Naive thymus-derived CD4-positive, alpha-beta T cell (primary cell): ENCODE data around the gene DOCK2. TPM values are rescaled to one million over a fixed set of nuclear protein-coding genes. Genes with fewer than 3 reads are reported as not detected.

ENCODE experiments used
- ATAC-seq: fragments of 150-1000 bp; cut with Tn5 transposase; 2 replicates; pipeline ENCODE4 v1.10.0; 2021; ENCODE audit warnings: mild to moderate bottlenecking, moderate library complexity
- CTCF ChIA-PET: fragments of 350-600 bp; sonication (Branson Sonifier 250); formaldehyde crosslinking; loops from one replicate; lab custom pipeline; 2021; ENCODE audit warnings: antibody characterized with exemption; lab: Charles Lee
- POLR2A ChIA-PET: fragments of 350-600 bp; sonication (Branson Sonifier 250); formaldehyde crosslinking; loops from one replicate; lab custom pipeline; 2021; ENCODE audit warnings: antibody characterized with exemption, inconsistent platforms; lab: Charles Lee
- DNase-seq, 9 donors: peaks; one replicate each; pipeline versions ENCODE4 v3.0.0 to v3.0.0-alpha.2; 2020 to 2022; ENCODE audit warnings: mixed read lengths in 1 of 9
- H3K27ac ChIP-seq: one replicate; pipeline ENCODE4 v1.7.0; 2013; ENCODE audit warnings: mild to moderate bottlenecking, low read depth, low read length, moderate library complexity
- H3K27me3 ChIP-seq, 2 donors: one replicate each; pipeline ENCODE4 v1.7.0; 2013; ENCODE audit warnings: low read length in 2 of 2, mild to moderate bottlenecking in 2 of 2, moderate library complexity in 2 of 2; ENCODE audit not compliant: control insufficient read depth in 2 of 2, insufficient read depth in 2 of 2
- H3K36me3 ChIP-seq, 3 experiments: 1 replicate in 2 of 3; 2 replicates in 1 of 3; pipeline ENCODE4 v1.7.0; 2013; ENCODE audit warnings: low read length in 3 of 3, mild to moderate bottlenecking in 3 of 3, moderate library complexity in 1 of 3; ENCODE audit not compliant: insufficient read depth in 3 of 3, control insufficient read depth in 2 of 3
- H3K4me1 ChIP-seq, 2 donors: one replicate each; pipeline ENCODE4 v1.7.0; 2013; ENCODE audit warnings: low read length in 2 of 2, mild to moderate bottlenecking in 2 of 2, moderate library complexity in 1 of 2; ENCODE audit not compliant: control insufficient read depth in 2 of 2, insufficient read depth in 2 of 2
- H3K4me3 ChIP-seq: 2 replicates; pipeline ENCODE4 v1.7.0; 2013; ENCODE audit warnings: mild to moderate bottlenecking, low read length
- H3K9me3 ChIP-seq, 3 experiments: 1 replicate in 2 of 3; 2 replicates in 1 of 3; pipeline ENCODE4 v1.7.0; 2013; ENCODE audit warnings: low read length in 3 of 3; ENCODE audit not compliant: control insufficient read depth in 2 of 3
- H3K27ac Mint-ChIP-seq, 9 donors: one replicate each; pipeline ENCODE4 v1.8.0; 2020 to 2022; ENCODE audit warnings: mixed read lengths in 9 of 9, mild to moderate bottlenecking in 8 of 9, moderate library complexity in 5 of 9, inconsistent platforms in 2 of 9
- H3K27me3 Mint-ChIP-seq, 5 donors: one replicate each; pipeline ENCODE4 v1.8.0; 2021 to 2022; ENCODE audit warnings: mixed read lengths in 5 of 5, mild to moderate bottlenecking in 1 of 5
- H3K36me3 Mint-ChIP-seq, 5 donors: one replicate each; pipeline ENCODE4 v1.8.0; 2020 to 2022; ENCODE audit warnings: mixed read lengths in 5 of 5, mild to moderate bottlenecking in 3 of 5, inconsistent platforms in 1 of 5
- H3K4me1 Mint-ChIP-seq, 7 donors: one replicate each; pipeline ENCODE4 v1.8.0; 2020 to 2022; ENCODE audit warnings: mixed read lengths in 7 of 7, mild to moderate bottlenecking in 3 of 7, inconsistent platforms in 1 of 7
- H3K4me3 Mint-ChIP-seq, 10 donors: one replicate each; pipeline ENCODE4 v1.8.0; 2020 to 2022; ENCODE audit warnings: mild to moderate bottlenecking in 10 of 10, mixed read lengths in 10 of 10, moderate library complexity in 6 of 10, inconsistent platforms in 2 of 10
- H3K9me3 Mint-ChIP-seq, 11 donors: one replicate each; pipeline ENCODE4 v1.8.0; 2020 to 2022; ENCODE audit warnings: mixed read lengths in 11 of 11, mild to moderate bottlenecking in 4 of 11, inconsistent platforms in 1 of 11, moderate library complexity in 1 of 11
- intact Hi-C, 2 donors: fragments of 100-400 bp; cut with micrococcal nuclease; formaldehyde crosslinking; loops; one replicate each; pipeline ENCODE4 v1.15.1; 2023
- polyA plus RNA-seq, 2 donors: library from polyadenylated mRNA; unstranded; fragments of 300-500 nt; fragmentation: Illumina TruSeq; gene quantifications; one replicate each; pipeline ENCODE4 v1.2.3, GENCODE V29; 2021
- total RNA-seq, 6 experiments: library from RNA in 5 of 6; stranded (reverse) in 5 of 6; gene quantifications; 1 replicate in 5 of 6; 2 replicates in 1 of 6; pipeline ENCODE4 v1.2.3 and lab custom pipeline; 2021 to 2026

The DOCK2 gene
- total and polyA plus RNA-seq, 7 experiments from 2014 or later, result 63.7 to 345 (median 202) TPM

- peaks cover 24 to 74% (median 50%) of the 10 kb centered on the region in 5 donors for H3K36me3 Mint-ChIP-seq
- no peaks in the 10 kb centered on the region for H3K27me3 ChIP-seq
- H3K9me3 ChIP-seq, result no peaks in the 10 kb centered on the region
- H3K36me3 ChIP-seq, result peaks cover 11 to 73% (median 18%) of the 10 kb centered on the region in 3 experiments
- no peak for ATAC-seq
- H3K9me3 Mint-ChIP-seq, result no peaks in the 10 kb centered on the region
- H3K4me1 ChIP-seq, result no peaks in the 10 kb centered on the region
- no peak overlapping the region for H3K4me3 ChIP-seq
- ChIA-PET CTCF (no interaction called here), POLR2A (no interaction called here)
- peak overlapping the region in 1 of 9 donors; percentile 27 for H3K27ac Mint-ChIP-seq
- H3K4me1 Mint-ChIP-seq, result peaks cover 0 to 8% (median 0%) of the 10 kb centered on the region in 7 donors
- intact Hi-C loops, result no loop called here
- no peaks in the 10 kb centered on the region for H3K27me3 Mint-ChIP-seq
- no peak overlapping the region for H3K27ac ChIP-seq
- DNase-seq, result no peak
- no peak overlapping the region for H3K4me3 Mint-ChIP-seq
Measured at GRCh38 chr5:169993485-169993790, 356.4 kb downstream of the DOCK2 start.

GRCh38 chr5:169997798-169998197 is 360.7 kb downstream of the DOCK2 start:
- ATAC-seq, result no peak
- no peak for DNase-seq
- H3K36me3 ChIP-seq, result peaks cover 11 to 72% (median 24%) of the 10 kb centered on the region in 3 experiments
- intact Hi-C loops, result no loop called here
- Mint-ChIP-seq H3K36me3 (peaks cover 33 to 87% (median 63%) of the 10 kb centered on the region in 5 donors), H3K4me1 (peaks cover 0 to 8% (median 0%) of the 10 kb centered on the region in 7 donors), H3K4me3 (no peak overlapping the region), H3K9me3 (no peaks in the 10 kb centered on the region), H3K27me3 (no peaks in the 10 kb centered on the region), H3K27ac (peak overlapping the region in 2 of 9 donors; percentile 6 to 30)
- H3K4me1 ChIP-seq, result no peaks in the 10 kb centered on the region
- POLR2A ChIA-PET, result no interaction called here
- CTCF ChIA-PET, result no interaction called here
- no peak overlapping the region for H3K4me3 ChIP-seq
- H3K27me3 ChIP-seq, result no peaks in the 10 kb centered on the region
- H3K27ac ChIP-seq, result no peak overlapping the region
- H3K9me3 ChIP-seq, result no peaks in the 10 kb centered on the region

- CTCF ChIA-PET, result no interaction called here
- intact Hi-C loops, result no loop called here
- Mint-ChIP-seq H3K27me3 (no peaks in the 10 kb centered on the region), H3K27ac (peak overlapping the region in 1 of 9 donors; percentile 51), H3K4me1 (peaks cover 0 to 1% (median 0%) of the 10 kb centered on the region in 7 donors), H3K4me3 (no peak overlapping the region), H3K9me3 (peaks cover 0 to 2% (median 0%) of the 10 kb centered on the region in 11 donors), H3K36me3 (peaks cover 44 to 84% (median 67%) of the 10 kb centered on the region in 5 donors)
- no peak for ATAC-seq
- Histone ChIP-seq H3K36me3 (peaks cover 11 to 76% (median 24%) of the 10 kb centered on the region in 3 experiments), H3K4me3 (no peak overlapping the region), H3K4me1 (no peaks in the 10 kb centered on the region), H3K27me3 (no peaks in the 10 kb centered on the region), H3K27ac (no peak overlapping the region), H3K9me3 (no peaks in the 10 kb centered on the region)
- DNase-seq, result no peak
- POLR2A ChIA-PET, result no interaction called here
Measured at GRCh38 chr5:169999621-170000020, 362.5 kb downstream of the DOCK2 start.

- H3K27ac Mint-ChIP-seq, result no peak overlapping the region
- peaks cover 0 to 2% (median 0%) of the 10 kb centered on the region in 11 donors for H3K9me3 Mint-ChIP-seq
- no peak for DNase-seq
- peaks cover 42 to 82% (median 67%) of the 10 kb centered on the region in 5 donors for H3K36me3 Mint-ChIP-seq
- Histone ChIP-seq H3K4me1 (no peaks in the 10 kb centered on the region), H3K27ac (no peak overlapping the region), H3K4me3 (no peak overlapping the region), H3K9me3 (no peaks in the 10 kb centered on the region), H3K27me3 (no peaks in the 10 kb centered on the region), H3K36me3 (peaks cover 11 to 70% (median 24%) of the 10 kb centered on the region in 3 experiments)
- H3K4me1 Mint-ChIP-seq, result no peaks in the 10 kb centered on the region
- POLR2A ChIA-PET, result no interaction called here
- intact Hi-C loops, result no loop called here
- no peak for ATAC-seq
- no peaks in the 10 kb centered on the region for H3K27me3 Mint-ChIP-seq
- no peak overlapping the region for H3K4me3 Mint-ChIP-seq
- CTCF ChIA-PET, result no interaction called here
Measured at GRCh38 chr5:170000155-170000554, 363.1 kb downstream of the DOCK2 start.

- Histone ChIP-seq H3K27ac (no peak overlapping the region), H3K4me1 (no peaks in the 10 kb centered on the region), H3K36me3 (peaks cover 0 to 60% (median 0%) of the 10 kb centered on the region in 3 experiments), H3K9me3 (no peaks in the 10 kb centered on the region), H3K27me3 (no peaks in the 10 kb centered on the region), H3K4me3 (no peak overlapping the region)
- ATAC-seq (no peak), DNase-seq (no peak)
- Mint-ChIP-seq H3K27ac (peak overlapping the region in 1 of 9 donors; percentile 64), H3K9me3 (peaks cover 0 to 2% (median 0%) of the 10 kb centered on the region in 11 donors), H3K4me3 (no peak overlapping the region), H3K36me3 (peaks cover 32 to 80% (median 60%) of the 10 kb centered on the region in 5 donors), H3K4me1 (no peaks in the 10 kb centered on the region), H3K27me3 (no peaks in the 10 kb centered on the region)
- CTCF ChIA-PET, result no interaction called here
- intact Hi-C loops, result no loop called here
- POLR2A ChIA-PET, result no interaction called here
Measured at GRCh38 chr5:170006021-170006420, 368.9 kb downstream of the DOCK2 start.

- H3K4me3 ChIP-seq, result no peak overlapping the region
- intact Hi-C loops, result no loop called here
- POLR2A ChIA-PET, result no interaction called here
- no peaks in the 10 kb centered on the region for H3K9me3 ChIP-seq
- no peak for DNase-seq
- H3K36me3 Mint-ChIP-seq, result peaks cover 31 to 79% (median 57%) of the 10 kb centered on the region in 5 donors
- no peaks in the 10 kb centered on the region for H3K27me3 ChIP-seq
- H3K27ac ChIP-seq, result no peak overlapping the region
- peaks cover 0 to 2% (median 0%) of the 10 kb centered on the region in 11 donors for H3K9me3 Mint-ChIP-seq
- CTCF ChIA-PET, result no interaction called here
- peak overlapping the region in 2 of 9 donors; percentile 31 to 52 for H3K27ac Mint-ChIP-seq
- peaks cover 0 to 45% (median 0%) of the 10 kb centered on the region in 3 experiments for H3K36me3 ChIP-seq
- H3K27me3 Mint-ChIP-seq, result no peaks in the 10 kb centered on the region
- ATAC-seq, result no peak
- no peak overlapping the region for H3K4me3 Mint-ChIP-seq
- peaks cover 0 to 12% (median 0%) of the 10 kb centered on the region in 7 donors for H3K4me1 Mint-ChIP-seq
- H3K4me1 ChIP-seq, result no peaks in the 10 kb centered on the region
Measured at GRCh38 chr5:170008376-170008775, 371.3 kb downstream of the DOCK2 start.

- CTCF ChIA-PET, result no interaction called here
- Histone ChIP-seq H3K36me3 (peaks cover 0 to 51% (median 0%) of the 10 kb centered on the region in 3 experiments), H3K27ac (no peak overlapping the region), H3K4me1 (no peaks in the 10 kb centered on the region), H3K9me3 (no peaks in the 10 kb centered on the region), H3K4me3 (no peak overlapping the region), H3K27me3 (no peaks in the 10 kb centered on the region)
- Mint-ChIP-seq H3K9me3 (peaks cover 0 to 1% (median 0%) of the 10 kb centered on the region in 11 donors), H3K36me3 (peaks cover 24 to 73% (median 43%) of the 10 kb centered on the region in 5 donors), H3K27me3 (no peaks in the 10 kb centered on the region), H3K4me1 (peaks cover 0 to 12% (median 0%) of the 10 kb centered on the region in 7 donors), H3K4me3 (no peak overlapping the region), H3K27ac (no peak overlapping the region)
- ATAC-seq (no peak), DNase-seq (no peak)
- intact Hi-C loops, result no loop called here
- POLR2A ChIA-PET, result no interaction called here
Measured at GRCh38 chr5:170010595-170010994, 373.5 kb downstream of the DOCK2 start.
